ENCODE results near the gene LRRC8B. TPM values are rescaled to one million over a fixed set of nuclear protein-coding genes. Genes with fewer than 3 reads are reported as not detected.

The LRRC8B gene
- total and polyA plus RNA-seq, 9 of the 15 experiments (the other 6 are each of a cell fraction or from before 2014, with no cell fraction given) = 4.3 to 43.7 (median 14.4) TPM

GRCh38 chr1:89545264-89546038 is 20.8 kb downstream of the LRRC8B start (continued):
- TF ChIP-seq IRF1 (CRISPR knock-in tag; IDR thresholded peaks at IDR 0.05; ENCODE audit: borderline replicate concordance) (no peak), KAT2B (IDR thresholded peaks at IDR 0.05; ENCODE audit: low read depth, low read length) (no peak), TCFL5 (CRISPR knock-in tag; conservative IDR thresholded peaks at IDR 0.05) (peak; percentile 50; the same call in 1 of the 2 replicates), CREB1 (IDR thresholded peaks at IDR 0.05) (peak; percentile 77), CREB1 (CRISPR knock-in tag; IDR thresholded peaks at IDR 0.05) (no peak), ADNP (tag; IDR thresholded peaks at IDR 0.05) (peak; percentile 44; the same call in 1 of the 2 replicates), THRAP3 (IDR thresholded peaks at IDR 0.05; ENCODE audit: borderline replicate concordance) (peak; percentile 76; the same call in 1 of the 2 replicates), GATA2 (CRISPR knock-in tag; IDR thresholded peaks at IDR 0.05) (peak; percentile 97), SMAD2 (IDR thresholded peaks at IDR 0.05; ENCODE audit: low read depth, low read length) (no peak), PRDM10 (IDR thresholded peaks at IDR 0.05; ENCODE audit: partially characterized antibody) (peak; percentile 50), COPS2 (conservative IDR thresholded peaks at IDR 0.05) (no peak), RCOR1 (IDR thresholded peaks at IDR 0.05; ENCODE audit: borderline replicate concordance in 1 of 2, low read depth in 2 of 2, low read length in 2 of 2) (peak; percentile 80 to 95; a peak in 3 of 4 replicates), MBD1 (CRISPR knock-in tag; IDR thresholded peaks at IDR 0.05) (no peak), RBM22 (IDR thresholded peaks at IDR 0.05; ENCODE audit: low read depth, low read length, poor library complexity, severe bottlenecking) (no peak), BMI1 (IDR thresholded peaks at IDR 0.05; ENCODE audit: low read length) (no peak)
